A549 (cell line): ENCODE data around the gene FBXO2.

ENCODE experiments used
- CHD4 ChIP-seq: fragments of 200-600 bp; sonication (generic); IDR thresholded peaks from 2 replicates; pipeline ENCODE4 v1.6.1; 2016; ENCODE audit warnings: antibody characterized with exemption, mild to moderate bottlenecking, borderline replicate concordance
- EHF ChIP-seq: fragments of 250-450 bp; sonication (Bioruptor Pico); IDR thresholded peaks from 2 replicates; pipeline ENCODE4 v1.5.0; 2020; ENCODE audit warnings: mild to moderate bottlenecking
- HDAC2 ChIP-seq: fragments of 200-600 bp; sonication (generic); IDR thresholded peaks from 2 replicates; pipeline ENCODE4 v1.6.1; 2016
- JUN ChIP-seq, 2 experiments: fragments of >200 bp; sonication (Bioruptor Twin); formaldehyde crosslinking; IDR thresholded peaks; 2 replicates in 1 of 2; 3 replicates in 1 of 2; pipeline ENCODE4 v1.6.1; 2016 to 2017
- KDM1A ChIP-seq: fragments of 200-600 bp; sonication (generic); IDR thresholded peaks from 2 replicates; pipeline ENCODE4 v1.6.1; 2016; ENCODE audit warnings: low read depth, mild to moderate bottlenecking
- PHF8 ChIP-seq: fragments of 200-600 bp; sonication (generic); IDR thresholded peaks from 2 replicates; pipeline ENCODE4 v1.6.1; 2016; ENCODE audit warnings: low read depth, mild to moderate bottlenecking, antibody characterized with exemption, moderate library complexity, borderline replicate concordance
- POLR2A ChIP-seq: IDR thresholded peaks from 2 replicates; pipeline ENCODE4 v1.6.1; 2012; ENCODE audit warnings: mild to moderate bottlenecking, low read length
- RAD21 ChIP-seq, 2 experiments: fragments of >200 bp in 1 of 2; sonication (Bioruptor Twin) in 1 of 2; formaldehyde crosslinking in 1 of 2; IDR thresholded peaks in 1 of 2; conservative IDR thresholded peaks in 1 of 2; 2 replicates in 1 of 2; 3 replicates in 1 of 2; pipeline ENCODE4 v1.6.1; 2012 to 2018; ENCODE audit warnings: inconsistent platforms in 1 of 2
- SMC3 ChIP-seq: fragments of >200 bp; sonication (Bioruptor Twin); formaldehyde crosslinking; IDR thresholded peaks from 3 replicates; pipeline ENCODE4 v1.6.1; 2018; ENCODE audit warnings: inconsistent platforms
- ZNF302 ChIP-seq: fragments of 250-450 bp; sonication (Bioruptor Pico); IDR thresholded peaks from 2 replicates; pipeline ENCODE4 v1.9.0; 2021; ENCODE audit warnings: inconsistent platforms, mild to moderate bottlenecking, moderate library complexity
- TF ChIP-seq, protein P1 (sequence below): fragments of >200 bp; sonication (Bioruptor Twin); formaldehyde crosslinking; IDR thresholded peaks from 3 replicates; pipeline ENCODE4 v1.5.1; 2016
- TF ChIP-seq, protein P2 (sequence below): IDR thresholded peaks from 2 replicates; pipeline ENCODE4 v1.6.1; 2012
- TF ChIP-seq, protein P3 (sequence below): fragments of >200 bp; sonication (Bioruptor Twin); formaldehyde crosslinking; IDR thresholded peaks from 3 replicates; pipeline ENCODE4 v1.6.1; 2016

DNA sequence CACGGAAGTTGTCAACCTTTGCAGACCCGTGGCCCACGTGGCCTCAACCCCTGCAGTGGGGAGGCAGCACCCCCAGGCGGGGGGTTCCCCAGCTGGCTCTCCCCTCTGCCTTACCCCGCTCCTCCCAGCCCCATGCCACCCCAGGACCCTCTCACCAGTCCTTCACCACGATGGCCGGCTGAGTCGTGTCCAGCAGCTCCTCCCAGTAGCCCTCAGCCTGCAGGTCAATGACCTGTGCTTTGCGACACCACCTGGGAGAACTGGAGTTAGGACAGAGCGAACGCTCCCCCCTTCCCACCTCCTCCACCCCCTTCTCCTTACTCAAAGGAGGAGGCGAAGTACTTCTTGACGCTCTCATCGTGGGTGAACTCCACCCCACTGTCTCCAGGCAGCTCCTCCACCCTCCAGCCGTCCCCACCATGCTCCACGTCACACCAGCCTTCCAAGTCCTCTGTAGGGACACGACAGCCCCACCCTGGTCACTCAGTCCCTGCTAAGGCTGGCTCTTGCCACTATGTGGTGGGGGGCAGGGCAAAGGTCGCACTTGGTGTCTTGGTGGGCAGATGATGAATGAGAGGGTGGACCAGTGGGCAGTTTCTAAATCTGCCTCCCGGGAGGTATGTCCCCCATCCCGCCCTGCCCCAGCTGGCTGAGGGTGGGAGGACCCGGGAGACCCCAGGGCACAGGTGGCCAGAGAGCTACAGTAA, 4.5 kb downstream of the FBXO2 start:
- TF ChIP-seq, protein P1, sequence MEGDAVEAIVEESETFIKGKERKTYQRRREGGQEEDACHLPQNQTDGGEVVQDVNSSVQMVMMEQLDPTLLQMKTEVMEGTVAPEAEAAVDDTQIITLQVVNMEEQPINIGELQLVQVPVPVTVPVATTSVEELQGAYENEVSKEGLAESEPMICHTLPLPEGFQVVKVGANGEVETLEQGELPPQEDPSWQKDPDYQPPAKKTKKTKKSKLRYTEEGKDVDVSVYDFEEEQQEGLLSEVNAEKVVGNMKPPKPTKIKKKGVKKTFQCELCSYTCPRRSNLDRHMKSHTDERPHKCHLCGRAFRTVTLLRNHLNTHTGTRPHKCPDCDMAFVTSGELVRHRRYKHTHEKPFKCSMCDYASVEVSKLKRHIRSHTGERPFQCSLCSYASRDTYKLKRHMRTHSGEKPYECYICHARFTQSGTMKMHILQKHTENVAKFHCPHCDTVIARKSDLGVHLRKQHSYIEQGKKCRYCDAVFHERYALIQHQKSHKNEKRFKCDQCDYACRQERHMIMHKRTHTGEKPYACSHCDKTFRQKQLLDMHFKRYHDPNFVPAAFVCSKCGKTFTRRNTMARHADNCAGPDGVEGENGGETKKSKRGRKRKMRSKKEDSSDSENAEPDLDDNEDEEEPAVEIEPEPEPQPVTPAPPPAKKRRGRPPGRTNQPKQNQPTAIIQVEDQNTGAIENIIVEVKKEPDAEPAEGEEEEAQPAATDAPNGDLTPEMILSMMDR: no peak
- no peak for TF ChIP-seq EHF (CRISPR knock-in tag)
- no peak for TF ChIP-seq PHF8
- TF ChIP-seq, protein P2, sequence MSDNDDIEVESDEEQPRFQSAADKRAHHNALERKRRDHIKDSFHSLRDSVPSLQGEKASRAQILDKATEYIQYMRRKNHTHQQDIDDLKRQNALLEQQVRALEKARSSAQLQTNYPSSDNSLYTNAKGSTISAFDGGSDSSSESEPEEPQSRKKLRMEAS: no peak
- TF ChIP-seq CHD4: no peak
- no peak for TF ChIP-seq JUN (IDR thresholded peaks at IDR 0.05)
- TF ChIP-seq KDM1A: no peak
- no peak for TF ChIP-seq ZNF302 (CRISPR knock-in tag)
- TF ChIP-seq RAD21 (conservative IDR thresholded peaks at IDR 0.05 in 1 of 2, IDR thresholded peaks at IDR 0.05 in 1 of 2): no peak
- no peak for TF ChIP-seq POLR2A
- no peak for TF ChIP-seq HDAC2
- TF ChIP-seq SMC3: no peak
- TF ChIP-seq, protein P3, sequence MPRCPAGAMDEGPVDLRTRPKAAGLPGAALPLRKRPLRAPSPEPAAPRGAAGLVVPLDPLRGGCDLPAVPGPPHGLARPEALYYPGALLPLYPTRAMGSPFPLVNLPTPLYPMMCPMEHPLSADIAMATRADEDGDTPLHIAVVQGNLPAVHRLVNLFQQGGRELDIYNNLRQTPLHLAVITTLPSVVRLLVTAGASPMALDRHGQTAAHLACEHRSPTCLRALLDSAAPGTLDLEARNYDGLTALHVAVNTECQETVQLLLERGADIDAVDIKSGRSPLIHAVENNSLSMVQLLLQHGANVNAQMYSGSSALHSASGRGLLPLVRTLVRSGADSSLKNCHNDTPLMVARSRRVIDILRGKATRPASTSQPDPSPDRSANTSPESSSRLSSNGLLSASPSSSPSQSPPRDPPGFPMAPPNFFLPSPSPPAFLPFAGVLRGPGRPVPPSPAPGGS: no peak
